ENCODE measurements around the gene HOXB8.

The HOXB8 gene

GRCh38 chr17:48582750-48583069, 32.4 kb downstream of the HOXB8 start:
- H3K4me3 ChIP-seq (replicated peaks; ENCODE audit: low read depth, low read length) = no peak overlapping the region
- no peaks in the 10 kb centered on the region for H3K36me3 ChIP-seq (ENCODE audit: control insufficient read depth, insufficient read depth, low read length)
- H3K27me3 ChIP-seq (replicated peaks; ENCODE audit: control insufficient read depth, insufficient read depth, low read length) = no peaks in the 10 kb centered on the region
- TF ChIP-seq, protein P1, sequence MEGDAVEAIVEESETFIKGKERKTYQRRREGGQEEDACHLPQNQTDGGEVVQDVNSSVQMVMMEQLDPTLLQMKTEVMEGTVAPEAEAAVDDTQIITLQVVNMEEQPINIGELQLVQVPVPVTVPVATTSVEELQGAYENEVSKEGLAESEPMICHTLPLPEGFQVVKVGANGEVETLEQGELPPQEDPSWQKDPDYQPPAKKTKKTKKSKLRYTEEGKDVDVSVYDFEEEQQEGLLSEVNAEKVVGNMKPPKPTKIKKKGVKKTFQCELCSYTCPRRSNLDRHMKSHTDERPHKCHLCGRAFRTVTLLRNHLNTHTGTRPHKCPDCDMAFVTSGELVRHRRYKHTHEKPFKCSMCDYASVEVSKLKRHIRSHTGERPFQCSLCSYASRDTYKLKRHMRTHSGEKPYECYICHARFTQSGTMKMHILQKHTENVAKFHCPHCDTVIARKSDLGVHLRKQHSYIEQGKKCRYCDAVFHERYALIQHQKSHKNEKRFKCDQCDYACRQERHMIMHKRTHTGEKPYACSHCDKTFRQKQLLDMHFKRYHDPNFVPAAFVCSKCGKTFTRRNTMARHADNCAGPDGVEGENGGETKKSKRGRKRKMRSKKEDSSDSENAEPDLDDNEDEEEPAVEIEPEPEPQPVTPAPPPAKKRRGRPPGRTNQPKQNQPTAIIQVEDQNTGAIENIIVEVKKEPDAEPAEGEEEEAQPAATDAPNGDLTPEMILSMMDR (IDR thresholded peaks at IDR 0.05; ENCODE audit: insufficient read depth, low read length, poor library complexity, severe bottlenecking) = no peak
- DNase-seq (ENCODE audit: extremely low read depth, insufficient read length) = no peak

DNA sequence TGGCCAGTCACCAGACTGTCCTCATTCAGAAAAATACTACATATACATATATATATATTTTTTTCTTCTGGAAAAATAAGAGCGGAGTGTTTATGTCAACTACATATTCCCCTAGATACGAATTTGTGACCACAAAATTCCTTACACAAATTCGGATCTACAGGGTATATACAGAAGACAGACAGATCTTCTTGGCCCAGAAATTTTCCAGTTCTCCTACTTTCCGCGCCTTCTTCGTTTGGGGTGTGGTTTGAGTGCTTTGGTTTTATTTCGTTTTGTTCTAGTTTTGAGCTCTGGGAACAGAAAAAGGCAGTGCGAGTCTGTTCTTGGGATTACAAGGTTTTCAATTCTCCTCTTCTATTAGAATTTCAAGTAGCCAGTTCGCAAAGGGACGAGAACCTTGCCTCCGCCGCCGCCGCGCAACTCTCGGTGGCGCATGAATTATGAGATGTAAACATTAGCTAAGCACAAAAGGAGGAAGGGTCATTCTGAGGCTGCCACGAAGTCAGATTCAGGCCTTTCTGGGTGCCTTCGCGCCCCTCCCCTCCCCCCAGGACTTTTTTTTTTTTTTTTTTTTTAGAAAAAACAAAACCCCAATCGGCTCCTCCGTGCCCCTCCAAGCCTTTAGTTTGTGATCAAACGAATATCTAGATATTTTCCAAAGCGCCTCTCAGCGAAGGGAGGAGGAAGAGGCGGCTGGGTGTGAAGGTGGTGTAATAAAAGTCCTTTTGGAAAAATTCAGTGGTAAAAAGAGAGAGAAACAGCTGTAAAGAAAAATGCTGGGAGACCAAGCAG, 35.1 kb downstream of the HOXB8 start:
- no peak for DNase-seq (ENCODE audit: extremely low read depth, insufficient read length)
- Histone ChIP-seq H3K4me3 (replicated peaks; ENCODE audit: low read depth, low read length) (no peak overlapping the region; the same call in 1 of the 2 replicates), H3K36me3 (ENCODE audit: control insufficient read depth, insufficient read depth, low read length) (no peaks in the 10 kb centered on the region), H3K27me3 (replicated peaks; ENCODE audit: control insufficient read depth, insufficient read depth, low read length) (no peaks in the 10 kb centered on the region)
- TF ChIP-seq, protein P1 (IDR thresholded peaks at IDR 0.05; ENCODE audit: insufficient read depth, low read length, poor library complexity, severe bottlenecking) = no peak

DNA sequence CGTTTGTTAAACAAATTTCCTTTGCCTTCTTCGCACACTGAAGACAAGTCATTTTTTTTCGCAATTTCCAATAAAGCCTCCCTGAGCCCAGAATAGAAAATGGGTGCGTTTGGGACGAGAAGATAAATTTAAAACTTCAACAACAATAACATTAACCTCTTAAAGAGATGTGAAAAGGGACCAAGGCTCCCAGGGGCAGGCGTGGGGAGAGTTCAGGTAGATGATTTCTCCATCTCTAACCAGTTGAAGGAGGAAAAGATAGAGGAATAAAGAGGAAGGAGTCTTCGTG, 35.7 kb downstream of the HOXB8 start:
- H3K4me3 ChIP-seq (replicated peaks; ENCODE audit: low read depth, low read length) = peak overlapping the region; percentile 75
- DNase-seq (ENCODE audit: extremely low read depth, insufficient read length) = no peak
- TF ChIP-seq, protein P1 (IDR thresholded peaks at IDR 0.05; ENCODE audit: insufficient read depth, low read length, poor library complexity, severe bottlenecking) = no peak
- no peaks in the 10 kb centered on the region for H3K27me3 ChIP-seq (replicated peaks; ENCODE audit: control insufficient read depth, insufficient read depth, low read length)
- no peaks in the 10 kb centered on the region for H3K36me3 ChIP-seq (ENCODE audit: control insufficient read depth, insufficient read depth, low read length)

GRCh38 chr17:48578616-48579470, 36.2 kb downstream of the HOXB8 start:
- Histone ChIP-seq H3K27me3 (replicated peaks; ENCODE audit: control insufficient read depth, insufficient read depth, low read length) (no peaks in the 10 kb centered on the region), H3K36me3 (ENCODE audit: control insufficient read depth, insufficient read depth, low read length) (no peaks in the 10 kb centered on the region), H3K4me3 (replicated peaks; ENCODE audit: low read depth, low read length) (peak overlapping the region; percentile 75)
- TF ChIP-seq, protein P1 (IDR thresholded peaks at IDR 0.05; ENCODE audit: insufficient read depth, low read length, poor library complexity, severe bottlenecking) = peak; percentile 22
- DNase-seq (ENCODE audit: extremely low read depth, insufficient read length) = no peak

DNA sequence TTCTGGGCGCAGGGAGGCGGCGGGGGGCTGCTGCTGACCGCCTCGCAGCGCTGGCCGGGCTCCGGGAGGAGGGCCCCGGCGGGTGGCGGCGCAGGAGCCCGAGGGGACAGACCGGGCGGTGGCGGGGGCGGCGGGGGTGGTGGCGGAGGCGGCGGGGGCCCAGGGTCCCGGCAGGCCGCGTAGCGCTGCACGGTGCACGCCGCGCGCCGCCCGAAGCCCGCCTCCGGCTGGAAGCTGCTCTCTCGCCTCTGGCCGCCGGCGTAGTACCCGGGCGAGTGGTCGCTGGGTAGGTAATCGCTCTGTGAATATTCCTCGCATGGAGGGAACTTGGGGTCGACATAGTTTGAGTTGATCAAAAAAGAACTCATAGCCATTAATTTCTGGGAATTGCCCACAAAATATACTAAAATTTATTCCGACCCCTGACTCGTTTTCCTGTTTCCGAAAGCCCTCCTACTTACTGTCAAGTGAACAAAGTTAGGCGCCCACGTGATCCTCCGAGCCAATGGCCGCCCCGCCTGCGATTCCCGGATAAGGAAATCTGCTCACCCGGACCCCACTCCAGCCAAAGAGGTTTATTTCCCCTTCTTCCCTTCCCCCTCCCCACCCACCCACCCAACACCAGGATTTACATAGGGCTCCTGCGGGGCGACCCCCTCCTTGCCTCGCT, 37.0 kb downstream of the HOXB8 start, which contains the start of gene HOXB4:
TSS of gene HOXB4 (minus strand) at position 405 of the 670 bp plus-strand sequence. CDS start at position 374, 31 bp downstream.
- no peaks in the 10 kb centered on the region for H3K36me3 ChIP-seq (ENCODE audit: control insufficient read depth, insufficient read depth, low read length)

More for the DNA sequence above, 37.0 kb downstream of the HOXB8 start, which contains the start of gene HOXB4:
- peak; percentile 68 for DNase-seq (ENCODE audit: extremely low read depth, insufficient read length)
- H3K4me3 ChIP-seq (replicated peaks; ENCODE audit: low read depth, low read length) = peak within 1 kb of the TSS; percentile 75
- TF ChIP-seq, protein P1 (IDR thresholded peaks at IDR 0.05; ENCODE audit: insufficient read depth, low read length, poor library complexity, severe bottlenecking) = no peak
- H3K27me3 ChIP-seq (replicated peaks; ENCODE audit: control insufficient read depth, insufficient read depth, low read length) = no peaks in the 10 kb centered on the region
